GM12878 (cell line): ENCODE measurements around the gene SUMF1. TPM values are rescaled to one million over a fixed set of nuclear protein-coding genes. Genes with fewer than 3 reads are reported as not detected.

Source experiments
- ATAC-seq: fragments of 200-7000 bp; cut with Tn5 transposase; 3 replicates; pipeline ENCODE4 v1.9.1; 2020; ENCODE audit warnings: mild to moderate bottlenecking, moderate library complexity
- Bru-seq: library from RNA; stranded (reverse); fragments of 400-500 nt; gene quantifications from one replicate; lab custom pipeline; 2021; lab: Mats Ljungman, UMichigan
- BruChase-seq, 2 experiments: library from RNA; stranded (reverse); fragments of 400-500 nt; gene quantifications; one replicate each; lab custom pipeline; 2021; lab: Mats Ljungman, UMichigan
- BruUV-seq: library from RNA; stranded (reverse); fragments of 400-500 nt; replicated peaks from 2 replicates; lab custom pipeline; 2021; lab: Mats Ljungman, UMichigan
- CTCF ChIA-PET: fragments of 300-600 bp; sonication (Branson Sonifier 250); formaldehyde crosslinking; extraction: SDS; loops from one replicate; lab custom pipeline; 2021; ENCODE audit warnings: inconsistent platforms; lab: Yijun Ruan, JAX
- POLR2A ChIA-PET: fragments of 350-600 bp; formaldehyde crosslinking; extraction: SDS; loops from one replicate; lab custom pipeline; 2021; ENCODE audit warnings: inconsistent platforms; lab: Charles Lee
- RAD21 ChIA-PET: fragments of 300-600 bp; sonication (Branson Sonifier 250); formaldehyde crosslinking; loops from one replicate; lab custom pipeline; 2023; ENCODE audit warnings: antibody characterized with exemption; ENCODE audit not compliant: unreplicated experiment; lab: Charles Lee
- SMC1A ChIA-PET: fragments of 300-600 bp; sonication (Branson Sonifier 250); formaldehyde crosslinking; loops from one replicate; lab custom pipeline; 2023; ENCODE audit not compliant: unreplicated experiment, uncharacterized antibody; lab: Charles Lee
- DNase-seq: peaks from one replicate; pipeline ENCODE4 v3.0.0-alpha.2; 2011; ENCODE audit warnings: low read depth, low spot score
- FAIRE-seq: peaks from 3 replicates; lab custom pipeline; 2011; peaks lifted over from hg19 to GRCh38; lab: Jason Lieb, UNC
- H2AFZ ChIP-seq: 2 replicates; pipeline ENCODE4 v1.6.0; 2011; ENCODE audit warnings: low read depth, low read length, control low read depth; ENCODE audit not compliant: control insufficient read depth
- H3K27ac ChIP-seq: 2 replicates; pipeline ENCODE4 v1.5.1; 2011; ENCODE audit warnings: control low read depth; ENCODE audit not compliant: control insufficient read depth, insufficient read depth
- H3K27me3 ChIP-seq, 2 experiments: replicated peaks in 1 of 2; 2 replicates each; pipeline versions ENCODE4 v1.6.0 to v1.6.1; 2011; ENCODE audit warnings: low read length in 1 of 2; ENCODE audit not compliant: control insufficient read depth in 2 of 2, insufficient read depth in 2 of 2
- H3K36me3 ChIP-seq, 2 experiments: 2 replicates each; pipeline ENCODE4 v1.5.1; 2011; ENCODE audit warnings: low read length in 1 of 2; ENCODE audit not compliant: control insufficient read depth in 2 of 2, insufficient read depth in 2 of 2
- H3K4me1 ChIP-seq: 2 replicates; pipeline ENCODE4 v1.6.1; 2011; ENCODE audit warnings: mild to moderate bottlenecking, low read length, moderate library complexity, mixed read lengths; ENCODE audit not compliant: control insufficient read depth, insufficient read depth
- H3K4me2 ChIP-seq: 2 replicates; pipeline ENCODE4 v1.6.0; 2011; ENCODE audit warnings: control low read depth; ENCODE audit not compliant: control insufficient read depth, insufficient read depth
- H3K4me3 ChIP-seq: fragments of 200-600 bp; sonication (generic); 2 replicates; pipeline ENCODE4 v1.5.1; 2016
- H3K79me2 ChIP-seq: 2 replicates; pipeline ENCODE4 v1.6.0; 2011; ENCODE audit warnings: low read length; ENCODE audit not compliant: control insufficient read depth, insufficient read depth
- H3K9ac ChIP-seq: 2 replicates; pipeline ENCODE4 v1.8.0; 2011; ENCODE audit warnings: low read length, control low read depth, mixed read lengths; ENCODE audit not compliant: control insufficient read depth, insufficient read depth
- H3K9me3 ChIP-seq: replicated peaks from 3 replicates; pipeline ENCODE4 v1.5.1; 2011; ENCODE audit warnings: mild to moderate bottlenecking, low read length; ENCODE audit not compliant: control insufficient read depth, insufficient read depth
- H4K20me1 ChIP-seq: 2 replicates; pipeline ENCODE4 v1.6.0; 2011; ENCODE audit not compliant: control insufficient read depth, insufficient read depth
- CBFB ChIP-seq: IDR thresholded peaks from 2 replicates; pipeline ENCODE4 v1.6.1; 2016; ENCODE audit warnings: antibody characterized with exemption, low read depth
- CHD1 ChIP-seq: IDR thresholded peaks from 2 replicates; pipeline ENCODE4 v1.6.1; 2012; ENCODE audit warnings: low read depth, low read length, improper control_type of control experiment
- CTCF ChIP-seq, 3 experiments: IDR thresholded peaks in 2 of 3; conservative IDR thresholded peaks in 1 of 3; 2 replicates each; pipeline ENCODE4 v1.5.1; 2011; ENCODE audit warnings: low read depth in 3 of 3, low read length in 3 of 3, mild to moderate bottlenecking in 3 of 3, control low read depth in 2 of 3, moderate library complexity in 2 of 3, inconsistent platforms in 1 of 3, mixed read lengths in 1 of 3; ENCODE audit not compliant: control insufficient read depth in 2 of 3, insufficient read depth in 1 of 3; ENCODE audit errors: extremely low read depth in 1 of 3
- EGR1 ChIP-seq, 2 experiments: IDR thresholded peaks; 1 replicate in 1 of 2; 2 replicates in 1 of 2; pipeline ENCODE4 v1.6.1; 2011 to 2012; ENCODE audit warnings: low read depth in 2 of 2, low read length in 2 of 2, borderline replicate concordance in 1 of 2, mild to moderate bottlenecking in 1 of 2, moderate library complexity in 1 of 2
- ELK1 ChIP-seq: IDR thresholded peaks from 2 replicates; pipeline ENCODE4 v1.6.1; 2012; ENCODE audit warnings: low read depth, low read length, improper control_type of control experiment
- FOS ChIP-seq: IDR thresholded peaks from 3 replicates; pipeline ENCODE4 v1.6.1; 2011; ENCODE audit warnings: borderline replicate concordance; ENCODE audit not compliant: insufficient read length; ENCODE audit errors: extremely low read depth
- MEF2B ChIP-seq: fragments of 450-650 bp; IDR thresholded peaks from 2 replicates; pipeline ENCODE4 v1.6.1; 2018; ENCODE audit warnings: mild to moderate bottlenecking, moderate library complexity; ENCODE audit not compliant: partially characterized antibody, poor library complexity, severe bottlenecking
- NFIC ChIP-seq: IDR thresholded peaks from 2 replicates; pipeline ENCODE4 v1.6.1; 2012; ENCODE audit warnings: low read depth, mild to moderate bottlenecking, inconsistent platforms, low read length, moderate library complexity
- RAD21 ChIP-seq: IDR thresholded peaks from 2 replicates; pipeline ENCODE4 v1.6.1; 2011; ENCODE audit warnings: mild to moderate bottlenecking, low read depth, low read length, moderate library complexity; ENCODE audit not compliant: insufficient read depth
- RB1 ChIP-seq: fragments of 450-650 bp; formaldehyde crosslinking; IDR thresholded peaks from 2 replicates; pipeline ENCODE4 v1.6.1; 2017; ENCODE audit warnings: mild to moderate bottlenecking, borderline replicate concordance
- ZBED1 ChIP-seq: IDR thresholded peaks from 2 replicates; pipeline ENCODE4 v1.6.1; 2016; ENCODE audit warnings: borderline replicate concordance
- ZNF207 ChIP-seq: fragments of 450-650 bp; IDR thresholded peaks from 2 replicates; pipeline ENCODE4 v1.6.1; 2014; ENCODE audit warnings: antibody characterized with exemption, mild to moderate bottlenecking, borderline replicate concordance
- WGBS: methylation state at CpG from one replicate; pipeline ENCODE4 v1.1.6; 2016; ENCODE audit warnings: low lambda C conversion rate; ENCODE audit not compliant: insufficient replicate concordance, insufficient coverage; ENCODE audit errors: missing lambda C conversion rate; 5-methylcytosine and 5-hydroxymethylcytosine counted together
- in situ Hi-C: fragments of 300-500 bp; cut with MboI; formaldehyde crosslinking; loops from 9 replicates; pipeline ENCODE4 v1.14.3; 2018; ENCODE audit warnings: mixed read lengths
- intact Hi-C: fragments of 100-400 bp; cut with micrococcal nuclease; formaldehyde crosslinking; loops from one replicate; pipeline ENCODE4 v1.14.2; 2022; ENCODE audit not compliant: unreplicated experiment
- long read RNA-seq, 2 experiments: library from polyadenylated mRNA; unstranded; transcript quantifications; one replicate each; pipeline ENCODE4 v2.0.0, GENCODE V29; 2019 to 2020
- polyA minus RNA-seq, 3 experiments: library from RNA; depleted of rRNA, polyadenylated mRNA; stranded (reverse); fragments of >200 nt; gene quantifications; 2 replicates each; pipeline ENCODE4 v1.2.3, GENCODE V29; 2011
- polyA plus RNA-seq, 11 experiments: library from polyadenylated mRNA; depleted of rRNA in 4 of 11; unstranded in 6 of 11; stranded (reverse) in 5 of 11; fragments of >200 nt; fragmentation: Nextera tagmentation in 4 of 11; fragmentation: Illumina TruSeq in 1 of 11; extraction: Ambion mirVana in 4 of 11; extraction: Trizol in 1 of 11; gene quantifications; 1 replicate in 1 of 11; 2 replicates in 10 of 11; pipeline versions ENCODE4 v1.2.1 to v1.2.3, GENCODE V29; 2011 to 2016; ENCODE audit warnings: inconsistent platforms in 2 of 11, missing spikeins in 2 of 11, low read depth in 1 of 11
- total RNA-seq, 4 experiments: library from RNA; depleted of rRNA in 3 of 4; stranded (reverse); fragments of >200 nt in 3 of 4; fragmentation: Illumina TruSeq in 1 of 4; extraction: Trizol in 1 of 4; gene quantifications; 2 replicates each; pipeline versions ENCODE4 v1.2.1 to v1.2.3, GENCODE V29; 2013 to 2021

The SUMF1 gene
- total RNA-seq (2013; cell fraction: nucleolus; rRNA removed) = 34.2 and 35.2 TPM in 2 replicates
- total RNA-seq (2014; rRNA removed) (12.7 and 15.0 TPM in 2 replicates), total RNA-seq (2014; rRNA removed; fragmentation: Illumina TruSeq; extraction: Trizol) (7.6 and 8.1 TPM in 2 replicates), total RNA-seq (2021) (9.0 and 9.5 TPM in 2 replicates), polyA plus RNA-seq (2011; rRNA removed) (4.6 TPM in 2 replicates), polyA plus RNA-seq (2014; fragmentation: Illumina TruSeq; extraction: Trizol) (6.0 and 7.4 TPM in 2 replicates), polyA plus RNA-seq (2014; fragmentation: Nextera tagmentation; extraction: Ambion mirVana) (1 to 10 TPM; 3.2 to 3.5 TPM), polyA plus RNA-seq (2014; rRNA removed) (7.1 and 10.8 TPM in 2 replicates), polyA plus RNA-seq (2016; fragmentation: Nextera tagmentation; extraction: Ambion mirVana) (10 to 100 TPM; 13.7 to 14.3 TPM), polyA minus RNA-seq (2011; rRNA and poly(A)+ RNA removed) (6.6 and 7.8 TPM in 2 replicates), Bru-seq, nascent RNA (percentile 53 among the genes with signal in this experiment), BruChase-seq, experiment 1, labeled RNA remaining after a 6-hour chase (percentile 45 among the genes with signal in this experiment), BruChase-seq, experiment 2, labeled RNA remaining after a 2-hour chase (percentile 45 among the genes with signal in this experiment)
- 4.4 TPM for polyA plus RNA-seq (2011; ENCODE audit: low read depth)
- polyA plus RNA-seq (2011; cell fraction: cytosol; rRNA removed) = 4.1 and 5.4 TPM in 2 replicates
- 3.3 and 4.2 TPM in 2 replicates for polyA plus RNA-seq (2011; cell fraction: nucleus; rRNA removed)
- polyA plus RNA-seq (2012) = 5.4 and 6.0 TPM in 2 replicates
- polyA minus RNA-seq (2011; cell fraction: cytosol; rRNA and poly(A)+ RNA removed) = 1.5 and 2.8 TPM in 2 replicates
- polyA minus RNA-seq (2011; cell fraction: nucleus; rRNA and poly(A)+ RNA removed) = 9.2 and 18.7 TPM in 2 replicates
- long read RNA-seq, experiment 1 = 0 reads
- long read RNA-seq, experiment 2, transcript SUMF1-201 (9 exons, 2,159 nt) = major isoform, 5 of 15 reads
- long read RNA-seq, experiment 2, partial matches to known transcripts = 3 of 15 reads
- long read RNA-seq, experiment 2, other reads (novel, unspliced or antisense) = 6 of 15 reads

GRCh38 chr3:4466741-4467521 is at the start of gene SUMF1:
Gene SUMF1 (minus strand): TSS chr3:4467269. CDS start chr3:4467245, 24 bp downstream.
- ChIA-PET POLR2A (interaction anchor here (1.4 kb wide), 1 partner anchor 27 kb away, joined by 6 read pairs; the partner anchor contains the start of gene ITPR1), SMC1A (interaction anchor here (0.7 to 1.5 kb wide), 10 partner anchors 25 to 116 kb away, joined by 3 to 6 read pairs (median 3); no protein-coding TSS in a partner anchor), CTCF (interaction anchor here (1.0 to 1.4 kb wide), 2 partner anchors 27 to 42 kb away, joined by 3 to 4 read pairs; no protein-coding TSS in a partner anchor), RAD21 (interaction anchor here (0.7 to 1.5 kb wide), 2 partner anchors 27 to 40 kb away, joined by 5 to 16 read pairs; partner anchors contain the start of gene ITPR1)
- in situ Hi-C loops (no loop called here), intact Hi-C loops (loop anchor here (2.0 kb wide), 1 partner anchor 26 kb away; the partner anchor contains the start of gene ITPR1)
- H3K36me3 ChIP-seq = no peaks in the 10 kb centered on the region
- peak within 1 kb of the TSS; percentile 86 for H3K9ac ChIP-seq
- no peaks in the 10 kb centered on the region for H3K9me3 ChIP-seq
- no peaks in the 10 kb centered on the region for H4K20me1 ChIP-seq
- H3K4me1 ChIP-seq = peaks cover 8% of the 10 kb centered on the region
- H3K27ac ChIP-seq = peak within 1 kb of the TSS; percentile 69
- DNase-seq (no peak), ATAC-seq (peak; percentile 100), FAIRE-seq (peak; percentile 83)
- H2AFZ ChIP-seq = peak within 1 kb of the TSS; percentile 100
- WGBS = 1% methylated on average over 42 of the region's 47 CpGs
- H3K79me2 ChIP-seq = peaks cover 5% of the 10 kb centered on the region
- peak within 1 kb of the TSS; percentile 90 for H3K4me2 ChIP-seq
- BruUV-seq = TSS peak; percentile 71
- H3K4me3 ChIP-seq = peak within 1 kb of the TSS; percentile 89
- H3K27me3 ChIP-seq = no peaks in the 10 kb centered on the region
- no peak for TF ChIP-seq CTCF (IDR thresholded peaks at IDR 0.05 in 2 of 3, conservative IDR thresholded peaks at IDR 0.05 in 1 of 3; ENCODE audit: control insufficient read depth in 2 of 3, extremely low read depth in 1 of 3, insufficient read depth in 1 of 3, low read depth in 3 of 3, low read length in 3 of 3)
- TF ChIP-seq CBFB = peak; percentile 70; the same call in 1 of the 2 replicates
- TF ChIP-seq RB1 = peak; percentile 90; the same call in 1 of the 2 replicates
- TF ChIP-seq ZNF207 = peak; percentile 75
- TF ChIP-seq RAD21 = no peak
- peak; percentile 46 for TF ChIP-seq FOS
- peak; percentile 51 for TF ChIP-seq MEF2B
- no peak for TF ChIP-seq ELK1
- peak; percentile 92 for TF ChIP-seq NFIC
- peak in 1 of 2 experiments; percentile 55; a peak in 2 of 3 replicates for TF ChIP-seq EGR1 (IDR thresholded peaks at IDR 0.05; ENCODE audit: borderline replicate concordance in 1 of 2, low read depth in 2 of 2, low read length in 2 of 2)
- TF ChIP-seq CHD1 = no peak
- TF ChIP-seq ZBED1 = peak; percentile 14; the same call in 1 of the 2 replicates
